NCI-H524 treated with DMSO at 0.1 percent for 48 hours (cell line): ENCODE measurements around the gene ARMC8.
"Not testable (repeated sequence)": the region's sequence is repeated elsewhere in the genome, so short reads cannot be mapped to it uniquely, and the experiment has no call there.

Experiments
- DNase-seq: peaks from one replicate; lab custom pipeline; 2025; lab: John Stamatoyannopoulos, UW

ARMC8 gene

GRCh38 chr3:138187296-138188012, at the start of gene ARMC8:
Gene ARMC8, plus strand, starts transcription at chr3:138187301. Its CDS starts 254 bp downstream, at chr3:138187555.
- no peak for DNase-seq

GRCh38 chr3:138137861-138138260, 49.2 kb upstream of the ARMC8 start:
- no peak for DNase-seq

- DNase-seq: no peak
These were observed 47.4 kb upstream of the ARMC8 start for GRCh38 chr3:138139691-138140090.

GRCh38 chr3:138140940-138141339, 46.2 kb upstream of the ARMC8 start:
- no peak for DNase-seq

- DNase-seq: not testable (repeated sequence)
These were observed 44.9 kb upstream of the ARMC8 start for GRCh38 chr3:138142181-138142580.

- peak; percentile 70 for DNase-seq
These were observed 38.6 kb upstream of the ARMC8 start for GRCh38 chr3:138148503-138148902.

GRCh38 chr3:138154534-138154933, 32.6 kb upstream of the ARMC8 start:
- DNase-seq: no peak

GRCh38 chr3:138157743-138158142, 29.4 kb upstream of the ARMC8 start:
- no peak for DNase-seq

GRCh38 chr3:138165061-138165460, 22.0 kb upstream of the ARMC8 start:
- no peak for DNase-seq

GRCh38 chr3:138172625-138173024, 14.5 kb upstream of the ARMC8 start:
- no peak for DNase-seq

GRCh38 chr3:138173769-138174420, 13.2 kb upstream of the ARMC8 start:
- no peak for DNase-seq

- peak; percentile 73 for DNase-seq
These were observed 12.5 kb upstream of the ARMC8 start, which contains the start of gene DBR1 for GRCh38 chr3:138174421-138175131. Gene DBR1, minus strand, starts transcription at chr3:138174921. Its CDS starts 126 bp downstream, at chr3:138174795.

GRCh38 chr3:138180375-138181029, 6.6 kb upstream of the ARMC8 start:
- peak; percentile 53 for DNase-seq

GRCh38 chr3:138184994-138185393, 2.1 kb upstream of the ARMC8 start:
- no peak for DNase-seq

- DNase-seq: no peak
These were observed 880 bp upstream of the ARMC8 start for GRCh38 chr3:138186221-138186620.

GRCh38 chr3:138186803-138187295, 252 bp upstream of the ARMC8 start:
- peak; percentile 57 for DNase-seq

GRCh38 chr3:138188013-138188730, 1.1 kb downstream of the ARMC8 start:
- no peak for DNase-seq

GRCh38 chr3:138195481-138195880, 8.4 kb downstream of the ARMC8 start:
- DNase-seq: peak; percentile 74

GRCh38 chr3:138196023-138196422, 8.9 kb downstream of the ARMC8 start:
- DNase-seq: no peak

- DNase-seq: no peak
These were observed 10.0 kb downstream of the ARMC8 start for GRCh38 chr3:138197058-138197457.

GRCh38 chr3:138197524-138197923, 10.4 kb downstream of the ARMC8 start:
- DNase-seq: no peak
